ENCODE results near the gene CEP55. TPM values are rescaled to one million over a fixed set of nuclear protein-coding genes. Genes with fewer than 3 reads are reported as not detected.

Gene CEP55
- polyA plus RNA-seq, 2 of the 4 experiments (the other 2 are of a cell fraction) = 52.4 to 87.0 TPM

GRCh38 chr10:93465806-93466675 lies 30.4 kb upstream of the CEP55 start (continued):
- TF ChIP-seq RAD21 (conservative IDR thresholded peaks at IDR 0.05 in 1 of 2, IDR thresholded peaks at IDR 0.05 in 1 of 2) = peak in 1 of 2 experiments; percentile 43; a peak in 3 of 5 replicates
- peak; percentile 63; the same call in 1 of the 2 replicates for TF ChIP-seq E2F6 (IDR thresholded peaks at IDR 0.05; ENCODE audit: borderline replicate concordance, low read depth)
- no peak for TF ChIP-seq CBX2 (IDR thresholded peaks at IDR 0.05; ENCODE audit: borderline replicate concordance, low read depth)
- peak; percentile 48 for TF ChIP-seq FOXS1 (CRISPR knock-in tag; IDR thresholded peaks at IDR 0.05)
- TF ChIP-seq RNF2 (IDR thresholded peaks at IDR 0.05; ENCODE audit: borderline replicate concordance, low read depth) = no peak
- TF ChIP-seq EHMT2 (IDR thresholded peaks at IDR 0.05; ENCODE audit: low read depth) = no peak
- TF ChIP-seq ESRRA (IDR thresholded peaks at IDR 0.05; ENCODE audit: borderline replicate concordance, low read length) = no peak
- peak; percentile 49 for TF ChIP-seq RARB (CRISPR knock-in tag; IDR thresholded peaks at IDR 0.05)
- peak; percentile 73 for TF ChIP-seq PBX3 (IDR thresholded peaks at IDR 0.05)
- TF ChIP-seq CEBPB (IDR thresholded peaks at IDR 0.05) = peak; percentile 25 to 59; a peak in 3 of 4 replicates
- no peak for TF ChIP-seq SREBF2 (IDR thresholded peaks at IDR 0.05)
- no peak for TF ChIP-seq CBX8 (IDR thresholded peaks at IDR 0.05)
- TF ChIP-seq RFX5 (IDR thresholded peaks at IDR 0.05) = no peak
- TF ChIP-seq MYC (IDR thresholded peaks at IDR 0.05; ENCODE audit: borderline replicate concordance, low read length) = peak; percentile 76
- TF ChIP-seq POLR2AphosphoS2 (conservative IDR thresholded peaks at IDR 0.05; ENCODE audit: low read length) = no peak
- TF ChIP-seq ELK1 (IDR thresholded peaks at IDR 0.05; ENCODE audit: low read depth, low read length) = no peak
- 0 out of 2 replicates have a peak, but pooled peaks have one; percentile 52 for TF ChIP-seq HEYL (CRISPR knock-in tag; IDR thresholded peaks at IDR 0.05)
- TF ChIP-seq ZSCAN20 (CRISPR knock-in tag; IDR thresholded peaks at IDR 0.05) = peak; percentile 44; the same call in 1 of the 2 replicates
- no peak for TF ChIP-seq ZFP36 (IDR thresholded peaks at IDR 0.05; ENCODE audit: borderline replicate concordance, partially characterized antibody)
- TF ChIP-seq BHLHE40 (IDR thresholded peaks at IDR 0.05; ENCODE audit: low read depth, low read length) = peak; percentile 44; the same call in 1 of the 2 replicates
- peak; percentile 80 for TF ChIP-seq JUNB (IDR thresholded peaks at IDR 0.05)
- no peak for TF ChIP-seq NPAS2 (CRISPR knock-in tag; IDR thresholded peaks at IDR 0.05; ENCODE audit: borderline replicate concordance)
- no peak for TF ChIP-seq HES2 (IDR thresholded peaks at IDR 0.05)
- TF ChIP-seq GATA3 (IDR thresholded peaks at IDR 0.05; ENCODE audit: borderline replicate concordance) = peak; percentile 87
- TF ChIP-seq KDM1A (IDR thresholded peaks at IDR 0.05; ENCODE audit: low read depth) = no peak; the same call in 1 of the 2 replicates
- no peak for TF ChIP-seq RCOR1 (IDR thresholded peaks at IDR 0.05; ENCODE audit: low read depth, low read length)
- TF ChIP-seq FOSL2 (IDR thresholded peaks at IDR 0.05) = peak; percentile 56
- peak; percentile 92 for TF ChIP-seq FOSL2 (CRISPR knock-in tag; IDR thresholded peaks at IDR 0.05)
